Fibroblast of mammary gland (primary cell): ENCODE results near the gene SH3BP5L.

Source experiments
- DNase-seq: peaks from one replicate; pipeline ENCODE4 v3.0.0-alpha.2; 2010; ENCODE audit warnings: low read depth
- H3K4me3 ChIP-seq: 2 replicates; pipeline ENCODE4 v1.5.1; 2011; ENCODE audit warnings: low read depth, mild to moderate bottlenecking, low read length, moderate library complexity; ENCODE audit not compliant: control insufficient read depth
- TF ChIP-seq, protein P1 (sequence below): conservative IDR thresholded peaks from 2 replicates; pipeline ENCODE4 v1.5.1; 2011; ENCODE audit warnings: low read depth, low read length, inconsistent platforms; ENCODE audit not compliant: control insufficient read depth, insufficient read depth

The SH3BP5L gene

DNA sequence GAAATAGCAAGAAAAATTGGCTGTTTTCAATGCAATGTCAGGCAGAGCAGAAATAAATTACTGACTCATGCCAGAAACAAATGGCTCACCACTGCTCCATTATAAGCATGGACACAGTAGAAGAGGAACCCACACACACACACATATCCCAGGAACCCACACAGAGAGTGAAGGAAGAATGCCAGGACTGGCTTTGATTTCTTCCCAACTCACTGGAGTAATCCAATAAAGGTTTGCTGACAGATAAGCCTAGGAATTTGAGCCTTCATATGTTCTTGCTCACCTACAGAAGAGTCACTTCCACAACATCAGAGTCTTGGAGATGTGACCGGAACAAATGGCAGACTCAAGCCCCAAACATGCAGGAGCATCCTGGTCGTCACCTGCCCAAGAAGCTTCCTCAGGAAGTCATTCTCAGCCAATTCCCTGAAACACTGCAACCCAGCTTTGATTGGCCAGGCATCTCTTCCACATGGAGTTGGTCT is 2.2 kb downstream of the SH3BP5L start:
- TF ChIP-seq, protein P1, sequence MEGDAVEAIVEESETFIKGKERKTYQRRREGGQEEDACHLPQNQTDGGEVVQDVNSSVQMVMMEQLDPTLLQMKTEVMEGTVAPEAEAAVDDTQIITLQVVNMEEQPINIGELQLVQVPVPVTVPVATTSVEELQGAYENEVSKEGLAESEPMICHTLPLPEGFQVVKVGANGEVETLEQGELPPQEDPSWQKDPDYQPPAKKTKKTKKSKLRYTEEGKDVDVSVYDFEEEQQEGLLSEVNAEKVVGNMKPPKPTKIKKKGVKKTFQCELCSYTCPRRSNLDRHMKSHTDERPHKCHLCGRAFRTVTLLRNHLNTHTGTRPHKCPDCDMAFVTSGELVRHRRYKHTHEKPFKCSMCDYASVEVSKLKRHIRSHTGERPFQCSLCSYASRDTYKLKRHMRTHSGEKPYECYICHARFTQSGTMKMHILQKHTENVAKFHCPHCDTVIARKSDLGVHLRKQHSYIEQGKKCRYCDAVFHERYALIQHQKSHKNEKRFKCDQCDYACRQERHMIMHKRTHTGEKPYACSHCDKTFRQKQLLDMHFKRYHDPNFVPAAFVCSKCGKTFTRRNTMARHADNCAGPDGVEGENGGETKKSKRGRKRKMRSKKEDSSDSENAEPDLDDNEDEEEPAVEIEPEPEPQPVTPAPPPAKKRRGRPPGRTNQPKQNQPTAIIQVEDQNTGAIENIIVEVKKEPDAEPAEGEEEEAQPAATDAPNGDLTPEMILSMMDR: no peak
- peak overlapping the region; percentile 40 for H3K4me3 ChIP-seq
- peak; percentile 92 for DNase-seq

DNA sequence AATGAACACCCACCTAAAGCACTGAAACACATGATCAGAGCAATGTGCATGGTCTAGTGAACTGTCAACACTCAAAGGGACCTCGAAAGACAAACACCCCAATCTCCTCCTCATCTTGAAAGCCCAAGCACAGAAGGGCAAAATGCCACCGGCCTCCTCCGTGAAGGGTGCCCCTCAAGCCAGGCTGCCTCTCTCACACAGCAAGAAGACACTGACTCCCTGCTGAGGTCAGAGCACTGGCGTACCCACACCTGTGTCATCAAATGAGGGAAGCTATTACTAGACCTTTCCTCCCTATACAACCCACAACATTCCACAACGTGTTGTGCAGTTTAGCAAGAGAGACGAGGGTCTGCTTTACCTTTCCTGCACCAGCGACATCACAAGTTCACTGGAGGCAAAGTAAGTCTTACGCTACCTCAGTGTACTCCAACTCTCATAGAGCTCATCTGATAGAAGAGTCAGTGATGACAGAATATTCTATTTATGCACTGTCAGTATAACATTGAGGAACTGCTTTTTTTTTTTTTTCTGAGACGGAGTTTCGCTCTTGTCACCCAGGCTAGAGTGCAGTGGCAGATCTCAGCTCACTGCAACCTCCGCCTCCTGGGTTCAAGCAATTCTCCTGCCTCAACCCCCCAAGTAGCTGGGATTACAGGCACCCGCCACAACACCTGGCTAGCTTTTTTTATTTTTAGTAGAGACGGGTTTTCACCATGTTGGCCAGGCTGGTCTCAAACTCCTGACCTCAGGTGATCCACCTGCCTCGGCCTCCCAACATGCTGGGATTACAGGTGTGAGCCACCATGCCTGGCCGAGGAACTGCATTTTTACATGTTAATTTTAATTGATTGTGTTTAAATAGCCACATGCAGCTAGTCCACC is 3.3 kb downstream of the SH3BP5L start:
- peak overlapping the region; percentile 40 for H3K4me3 ChIP-seq
- TF ChIP-seq, protein P1: no peak
- DNase-seq: no peak

DNA sequence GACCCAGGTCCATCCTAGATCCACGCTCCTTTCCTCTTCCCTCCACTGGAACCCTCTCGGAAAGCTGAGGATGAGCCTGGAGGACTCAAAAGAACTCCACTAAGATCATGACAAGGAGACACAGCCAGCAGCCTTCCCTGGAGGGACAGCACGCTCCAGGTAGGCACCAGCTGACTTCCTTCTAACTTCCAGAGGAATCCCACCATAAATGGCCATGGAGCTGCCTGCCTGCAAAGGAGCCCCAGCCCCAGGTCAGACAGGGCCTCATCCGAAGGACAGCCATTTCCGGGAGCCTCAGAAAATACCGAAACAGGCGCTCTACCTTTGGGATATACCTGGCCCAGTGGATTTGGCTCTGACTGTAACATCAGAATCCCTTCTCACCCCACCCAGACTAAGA is 4.1 kb downstream of the SH3BP5L start:
- DNase-seq: no peak
- TF ChIP-seq, protein P1: no peak
- H3K4me3 ChIP-seq: no peak overlapping the region

DNA sequence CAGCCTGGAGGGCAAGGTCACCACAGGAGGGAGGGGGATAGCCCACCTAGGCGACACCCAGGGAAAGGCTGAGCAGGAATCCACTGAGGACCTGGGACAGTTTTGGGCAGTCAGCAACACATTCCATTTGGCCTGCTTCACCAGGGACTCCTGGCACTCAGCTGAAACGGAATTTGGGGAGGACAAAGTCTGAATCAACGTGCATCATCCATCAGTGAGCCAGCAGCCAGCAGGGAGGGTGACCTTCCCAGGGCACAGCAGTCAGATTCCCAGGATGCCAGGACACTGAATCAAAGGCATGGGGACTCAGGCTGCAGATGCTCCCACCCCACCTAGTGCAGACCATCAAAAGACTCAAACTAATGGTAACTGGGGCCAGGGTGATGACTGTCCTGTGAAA is 4.6 kb downstream of the SH3BP5L start:
- TF ChIP-seq, protein P1: no peak
- DNase-seq: peak; percentile 86
- H3K4me3 ChIP-seq: no peak overlapping the region

DNA sequence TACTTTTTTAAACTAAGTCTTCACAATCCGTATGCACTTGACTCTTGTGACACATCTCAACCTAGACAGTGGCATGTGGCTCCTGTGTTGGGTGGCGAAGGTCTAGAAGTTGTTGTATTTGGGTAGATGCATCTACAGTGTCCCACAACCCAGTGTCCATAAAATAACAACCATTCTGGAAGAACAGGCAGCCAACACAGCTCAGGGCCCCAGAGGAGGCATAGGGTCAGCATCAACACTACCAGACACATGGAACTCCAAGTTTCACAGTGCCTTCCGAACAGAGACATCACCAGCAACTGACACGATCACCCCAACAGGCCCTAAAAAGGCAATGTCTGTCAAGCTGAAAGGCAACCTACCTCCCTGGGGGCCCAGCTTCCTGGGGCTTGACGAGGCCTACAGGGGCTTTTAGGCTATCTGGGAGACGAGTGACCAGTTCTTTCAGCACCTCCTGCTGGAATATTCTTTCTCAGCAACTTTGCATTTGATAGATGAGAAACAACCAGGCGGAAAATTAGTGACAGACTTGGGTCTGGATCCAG is 5.6 kb downstream of the SH3BP5L start:
- TF ChIP-seq, protein P1: no peak
- H3K4me3 ChIP-seq: no peak overlapping the region
- DNase-seq: no peak

DNA sequence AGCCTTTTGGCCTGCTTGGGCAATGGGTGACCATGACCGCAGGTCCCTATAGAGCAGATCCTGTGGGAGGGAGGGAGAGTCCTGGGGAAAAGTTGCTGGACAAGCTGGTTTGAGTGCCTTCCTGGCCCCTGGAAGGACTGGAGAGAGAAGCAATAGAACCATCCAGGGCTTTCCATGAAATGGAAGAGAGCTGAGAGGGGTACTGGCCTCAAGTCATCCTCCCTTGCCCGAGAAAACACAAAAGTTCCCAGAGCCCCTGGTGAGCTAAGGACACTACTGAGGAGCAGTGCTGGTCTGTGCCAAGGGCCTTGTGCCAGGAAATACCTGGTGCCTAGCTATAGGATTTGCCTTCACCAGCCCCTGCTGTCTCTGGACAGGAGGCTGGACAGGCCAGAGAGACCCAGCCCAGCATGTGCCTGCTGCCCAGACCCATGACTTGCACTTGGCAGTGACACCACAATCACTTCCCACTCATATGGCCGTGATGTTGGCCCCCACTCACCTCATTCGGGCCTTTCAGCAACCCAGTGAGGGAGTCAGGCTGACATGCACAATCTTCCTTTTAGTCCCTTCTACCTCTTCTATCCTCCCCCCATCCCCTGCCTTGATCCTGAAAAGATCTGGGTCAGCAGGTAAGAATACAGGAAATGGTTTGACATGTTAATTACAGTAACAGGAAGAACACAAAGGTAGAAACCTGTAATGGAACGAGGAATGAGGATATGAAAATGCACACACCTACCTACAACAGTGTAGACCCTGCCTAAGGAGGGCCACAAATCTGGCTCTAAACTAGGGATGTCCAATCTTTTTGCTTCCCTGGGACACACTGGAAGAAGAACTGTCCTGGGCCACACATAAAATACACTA is 7.0 kb downstream of the SH3BP5L start:
- TF ChIP-seq, protein P1: no peak
- no peak overlapping the region for H3K4me3 ChIP-seq
- DNase-seq: no peak
